GM18858 (cell line): ENCODE data around the gene TGFA.

Experiments used
- ATAC-seq: cut with Tn5 transposase; IDR thresholded peaks from one replicate; pipeline ENCODE4 v1.9.1; 2021; ENCODE audit not compliant: unreplicated experiment

Gene TGFA

GRCh38 chr2:70499253-70499652, 54.4 kb downstream of the TGFA start:
- ATAC-seq, result no peak

DNA sequence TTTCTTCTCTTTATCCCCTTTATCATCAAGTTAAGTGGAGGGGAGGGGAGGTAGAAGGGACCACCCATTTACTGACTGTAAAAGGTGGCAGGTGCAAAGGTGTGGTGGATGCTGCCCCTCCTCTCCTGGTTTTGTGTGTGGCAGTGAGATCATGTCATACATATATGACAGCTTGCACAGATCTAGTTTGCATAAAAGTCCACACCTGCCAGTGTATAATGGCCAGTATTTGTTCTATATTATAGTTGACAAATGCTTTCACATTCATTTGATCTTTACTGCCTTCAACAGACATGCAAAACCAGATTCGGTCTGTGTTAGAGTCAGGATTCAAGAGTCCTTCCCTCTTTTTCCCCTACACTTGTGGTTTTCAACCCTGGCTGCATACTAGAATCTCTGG, 55.1 kb downstream of the TGFA start:
- no peak for ATAC-seq

GRCh38 chr2:70498054-70498453, 55.6 kb downstream of the TGFA start:
- no peak for ATAC-seq

DNA sequence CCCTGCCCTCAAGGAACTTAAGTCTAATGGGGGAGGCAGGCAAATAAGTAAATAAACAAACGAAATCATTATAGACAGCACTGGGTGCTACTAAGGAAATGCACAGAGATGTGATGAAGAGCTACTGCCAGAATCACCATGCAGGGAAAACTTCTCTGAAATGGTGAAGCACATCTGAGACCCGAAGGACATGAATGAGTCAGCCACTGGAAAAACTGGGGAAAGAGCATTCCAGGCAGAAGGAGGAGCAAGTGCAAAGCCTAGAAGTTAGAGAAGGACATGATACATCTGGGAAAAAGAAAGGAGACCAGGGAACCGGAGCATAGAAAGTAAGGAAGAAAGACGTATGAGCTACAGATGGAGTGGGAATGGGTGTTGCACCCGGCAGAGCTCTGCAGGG, 56.8 kb downstream of the TGFA start:
- no peak for ATAC-seq

DNA sequence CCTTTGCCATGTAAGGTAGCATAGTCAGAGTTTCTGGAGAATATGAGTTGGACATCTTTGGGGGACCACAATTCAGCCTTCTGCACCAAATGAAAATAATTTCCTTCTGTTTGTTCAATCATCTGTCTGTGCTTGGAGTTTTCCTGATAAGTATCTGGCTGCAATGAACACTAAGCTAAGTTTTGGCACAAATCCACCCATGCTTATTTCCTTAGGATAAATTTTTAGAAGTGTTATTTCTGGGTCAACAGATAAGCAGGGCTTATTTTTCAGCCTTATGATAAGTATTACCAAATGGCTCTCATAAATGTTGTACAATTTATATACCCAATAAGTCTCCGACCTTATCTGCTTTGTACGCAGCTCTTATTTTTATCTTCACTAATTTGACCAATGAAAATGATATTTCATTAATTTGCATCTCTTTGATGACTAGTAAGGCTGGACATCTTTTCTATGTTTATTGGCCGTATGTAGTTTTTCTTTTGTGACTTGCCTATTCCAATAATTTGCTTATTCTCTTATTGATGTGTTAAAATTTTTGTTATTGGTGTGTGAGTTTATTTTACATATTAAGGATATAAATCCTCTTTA, 59.2 kb downstream of the TGFA start:
- no peak for ATAC-seq

- no peak for ATAC-seq
Observed at GRCh38 chr2:70490381-70490780, 63.2 kb downstream of the TGFA start.

GRCh38 chr2:70489165-70489564, 64.5 kb downstream of the TGFA start:
- ATAC-seq, result no peak

DNA sequence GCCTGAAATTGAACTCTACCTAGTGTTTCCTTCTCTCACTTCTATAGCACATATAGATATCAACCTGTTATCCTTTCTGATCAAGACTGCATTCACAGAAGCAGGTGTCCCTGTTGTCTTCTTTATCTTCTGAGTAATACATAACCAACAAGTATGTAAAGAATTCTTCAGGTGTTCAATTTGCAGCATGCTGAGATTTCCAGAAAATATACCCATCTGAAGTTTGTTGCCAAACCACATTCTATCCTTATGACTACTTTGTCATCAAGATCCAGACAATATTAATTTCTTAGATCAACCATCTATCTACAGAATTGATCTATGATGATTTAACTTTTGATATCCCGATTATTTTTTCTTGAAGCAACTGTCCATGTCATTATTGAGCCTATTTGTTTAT, 69.5 kb downstream of the TGFA start:
- ATAC-seq, result no peak

GRCh38 chr2:70482401-70482800, 71.2 kb downstream of the TGFA start:
- ATAC-seq, result no peak

- ATAC-seq, result no peak
Observed at GRCh38 chr2:70480468-70480867, 73.2 kb downstream of the TGFA start.

DNA sequence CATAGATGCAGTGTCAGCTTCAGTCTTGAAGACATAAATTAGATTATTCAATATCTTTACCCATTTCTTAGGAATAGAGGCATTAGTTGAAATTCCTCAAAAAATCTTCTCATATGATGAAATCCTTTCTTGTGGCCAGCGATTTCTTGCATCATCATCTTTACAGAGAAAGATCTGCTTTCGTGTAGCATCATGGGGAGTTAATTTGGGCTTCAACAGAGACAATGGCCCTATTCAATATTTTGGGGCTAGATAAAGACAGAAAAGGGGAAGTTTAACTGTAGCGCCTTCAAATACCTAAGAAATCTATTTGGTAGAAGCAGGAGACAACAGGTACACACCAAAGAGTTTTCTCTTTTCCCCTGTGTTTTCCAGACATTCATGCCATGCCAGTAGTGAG, 73.8 kb downstream of the TGFA start:
- no peak for ATAC-seq

DNA sequence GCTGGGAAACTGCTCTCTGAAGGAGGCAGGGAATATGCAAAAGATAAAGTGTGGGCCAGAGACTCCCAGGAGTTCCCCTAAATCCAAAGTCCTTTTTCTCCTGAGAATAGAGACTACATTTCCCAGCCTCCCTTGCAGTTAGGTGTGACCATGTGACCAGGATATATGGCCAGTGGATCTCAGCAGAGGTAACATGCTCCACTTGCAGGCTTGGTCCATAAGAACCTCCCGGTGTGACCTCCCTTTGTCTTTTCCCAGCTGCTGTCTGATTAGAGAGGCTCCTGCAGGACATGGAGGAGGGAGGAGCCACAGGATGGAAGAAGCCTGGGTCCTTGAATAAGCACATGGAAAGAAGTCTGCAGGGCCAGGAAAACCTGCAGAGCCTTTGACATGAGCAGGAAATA, 76.2 kb downstream of the TGFA start:
- ATAC-seq, result no peak

DNA sequence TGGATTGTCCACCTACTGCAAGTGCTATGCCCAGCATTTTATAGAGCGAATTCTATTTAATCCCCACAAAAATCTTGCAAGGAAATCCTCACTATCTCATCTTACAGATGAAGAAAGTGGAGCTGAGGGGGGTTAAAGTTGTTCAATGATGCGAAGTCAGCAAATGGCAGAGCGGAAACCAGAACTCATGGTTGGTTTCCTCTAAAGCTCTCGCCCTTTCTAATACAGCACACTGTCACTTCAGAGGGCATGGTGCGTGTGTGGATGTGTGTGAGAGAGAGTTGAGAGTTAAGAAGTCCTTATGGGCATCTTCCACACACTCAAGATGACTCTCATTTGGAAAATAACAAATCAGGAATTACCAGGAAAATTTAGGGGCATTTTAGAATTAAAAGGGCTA, 78.4 kb downstream of the TGFA start:
- no peak for ATAC-seq

DNA sequence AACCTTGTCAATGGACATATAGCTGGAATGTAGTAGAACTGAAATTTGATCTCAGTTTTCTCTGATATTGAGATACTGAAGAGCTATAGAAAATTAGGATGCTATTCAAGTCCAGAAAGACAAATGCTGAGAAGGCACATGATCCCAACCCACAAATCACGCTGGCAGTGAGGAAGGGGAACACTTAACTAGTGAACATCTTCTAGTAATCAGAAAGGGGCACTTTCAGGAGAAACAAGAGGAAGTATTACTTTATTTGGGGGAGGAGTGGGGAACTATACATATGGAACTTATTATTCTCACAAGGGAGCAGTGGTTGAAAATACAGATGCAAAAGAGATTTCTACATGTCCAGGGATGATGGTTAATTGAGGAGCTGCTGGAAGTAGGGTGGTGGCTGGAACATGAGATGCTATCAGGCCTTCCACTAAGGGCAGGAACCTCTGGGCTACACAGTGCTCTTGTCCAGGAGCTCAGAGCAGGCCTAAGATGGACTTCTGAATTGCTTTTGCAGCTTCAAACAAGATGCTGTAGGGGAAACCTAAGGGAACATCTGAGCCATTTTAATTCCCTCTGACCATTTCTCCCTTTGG, 79.3 kb downstream of the TGFA start:
- no peak for ATAC-seq

DNA sequence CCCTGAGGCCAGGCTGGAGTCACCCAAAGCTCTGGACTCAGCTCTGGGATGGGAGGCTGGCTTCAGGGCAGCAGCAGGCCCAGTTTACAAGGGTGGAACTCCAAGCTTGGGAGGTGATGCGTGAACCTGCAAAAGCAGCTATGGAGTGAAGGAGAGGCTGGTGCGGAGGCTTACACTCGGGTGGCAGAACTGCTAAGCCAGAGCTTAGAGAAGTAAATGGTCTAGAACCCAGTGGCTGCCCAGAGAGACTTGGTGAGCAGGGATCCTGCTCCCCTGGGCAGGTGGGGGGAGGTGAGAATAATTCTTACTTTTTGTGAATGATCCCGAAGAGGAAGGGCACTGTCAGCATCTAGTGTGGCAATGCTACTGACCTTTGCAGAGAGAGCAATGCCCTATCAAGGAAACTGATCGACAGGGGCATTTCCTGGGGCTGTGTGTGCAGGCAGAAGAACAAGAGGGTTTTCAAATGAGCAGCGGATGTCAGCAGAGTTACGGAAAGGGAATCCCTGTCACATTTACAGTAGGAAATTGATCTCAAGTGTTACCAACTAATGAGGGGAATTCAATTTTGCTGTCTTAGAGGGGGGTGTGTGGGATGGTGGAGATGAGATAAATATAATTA, 80.4 kb downstream of the TGFA start:
- ATAC-seq, result no peak

- no peak for ATAC-seq
Observed at GRCh38 chr2:70472221-70472890, 81.3 kb downstream of the TGFA start.

- ATAC-seq, result no peak
Observed at GRCh38 chr2:70471129-70471528, 82.5 kb downstream of the TGFA start.

DNA sequence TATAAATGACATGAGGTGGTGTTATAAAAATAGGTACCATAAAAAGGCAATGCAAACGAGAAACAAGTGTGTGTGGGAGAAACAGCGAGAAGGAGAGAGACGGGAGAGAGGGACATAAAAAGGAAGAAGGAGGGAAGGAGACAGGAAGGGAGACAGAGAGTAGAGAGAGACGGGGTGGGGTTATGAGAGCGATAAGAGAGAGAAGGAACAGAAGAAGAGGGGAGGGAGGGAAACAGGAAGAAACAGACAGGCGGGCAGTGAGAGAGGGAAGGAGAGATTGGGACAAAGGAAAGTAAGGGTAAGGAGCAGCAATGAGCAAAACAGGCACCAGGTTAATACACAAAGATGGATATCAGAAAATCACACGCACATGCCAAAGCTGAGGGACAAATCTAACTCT, 83.7 kb downstream of the TGFA start:
- ATAC-seq, result no peak

DNA sequence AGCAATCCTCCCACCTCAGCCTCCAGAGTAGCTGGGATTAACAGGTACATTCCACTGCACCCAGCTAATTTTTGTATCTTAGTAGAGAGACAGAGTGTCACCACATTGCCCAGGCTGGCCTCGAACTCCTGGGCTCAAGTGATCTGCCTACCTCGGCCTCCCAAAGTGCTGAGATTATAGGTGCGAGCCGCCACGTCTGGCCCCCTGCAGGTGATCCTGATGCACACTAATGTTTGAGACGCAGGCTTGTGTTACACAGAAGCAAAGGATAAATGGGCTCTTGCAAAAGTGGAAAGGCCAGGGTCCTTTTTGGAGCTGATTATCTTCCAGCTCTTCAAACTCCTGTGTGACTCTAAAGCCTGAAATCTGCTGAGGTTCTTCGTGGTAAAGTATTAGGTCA, 84.2 kb downstream of the TGFA start:
- ATAC-seq, result no peak

DNA sequence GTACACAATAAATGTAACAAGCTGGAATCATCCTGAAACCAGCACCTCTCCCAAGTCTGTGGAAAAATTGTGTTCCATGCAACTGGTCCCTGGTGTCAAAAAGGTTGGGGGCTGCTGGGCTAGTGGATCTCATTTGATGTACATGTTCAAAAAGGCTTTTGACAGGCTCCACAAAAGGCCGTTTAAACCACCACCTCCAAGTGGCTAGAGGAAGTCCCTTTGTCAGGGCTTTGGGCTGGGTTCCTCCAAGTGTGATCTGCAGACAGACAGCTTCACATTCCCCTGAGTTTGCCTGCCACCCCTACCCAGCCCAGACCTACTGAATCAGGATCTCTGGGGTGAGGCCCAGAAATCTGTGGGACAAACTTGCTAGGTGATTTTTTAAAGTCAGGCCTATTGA, 84.7 kb downstream of the TGFA start:
- no peak for ATAC-seq

GRCh38 chr2:70467831-70468779, 85.5 kb downstream of the TGFA start:
- no peak for ATAC-seq
